GM21447 (cell line): ENCODE results near the gene BCR.

ENCODE experiments used
- ATAC-seq: cut with Tn5 transposase; IDR thresholded peaks from one replicate; pipeline ENCODE4 v1.9.1; 2021; ENCODE audit not compliant: unreplicated experiment

Gene BCR

DNA sequence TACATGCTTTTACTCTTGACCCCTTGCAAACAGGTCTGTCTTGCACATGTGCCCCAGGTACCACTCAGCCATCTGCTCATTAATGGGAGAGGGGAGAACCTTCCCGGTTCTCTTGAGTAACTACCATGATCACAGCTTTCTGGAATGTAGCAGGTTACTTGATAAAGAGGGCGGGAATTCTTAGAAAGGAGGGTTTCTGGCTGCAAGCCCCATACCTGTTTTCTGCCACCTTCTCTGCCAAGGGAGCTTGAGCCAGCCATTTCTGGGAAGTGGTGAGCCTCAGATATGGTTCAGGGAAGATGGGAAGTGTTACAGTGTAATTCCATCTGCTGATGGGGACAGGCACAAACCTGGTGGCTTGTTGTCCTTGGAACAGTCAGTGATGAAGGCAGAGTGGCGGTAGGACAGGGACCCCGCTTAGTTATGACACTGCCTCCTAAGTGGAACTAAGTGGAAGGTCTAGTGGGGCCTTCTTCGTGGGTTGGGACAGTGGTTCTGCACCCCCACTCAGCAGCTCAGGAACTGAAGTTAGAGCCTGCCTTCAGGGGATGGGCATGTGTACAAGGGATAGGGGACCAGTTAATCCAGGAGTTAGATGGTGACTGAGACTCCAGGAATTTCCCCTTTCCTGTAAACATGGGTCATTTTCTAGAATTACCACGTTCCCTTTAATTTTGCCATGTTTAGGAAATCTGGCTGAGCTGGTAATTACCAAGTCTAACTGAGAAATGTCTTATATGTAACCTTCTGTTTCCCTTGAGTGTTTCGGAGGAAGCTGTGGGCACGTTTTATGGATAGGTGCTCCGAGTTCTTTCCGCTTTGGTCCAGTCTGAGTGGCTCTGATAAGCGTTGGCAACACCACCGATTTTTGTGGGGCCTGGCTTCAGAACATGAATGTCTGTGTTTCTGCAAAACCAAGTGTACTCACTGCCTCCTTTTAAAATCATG is 35.3 kb downstream of the BCR start:
- ATAC-seq, result no peak

DNA sequence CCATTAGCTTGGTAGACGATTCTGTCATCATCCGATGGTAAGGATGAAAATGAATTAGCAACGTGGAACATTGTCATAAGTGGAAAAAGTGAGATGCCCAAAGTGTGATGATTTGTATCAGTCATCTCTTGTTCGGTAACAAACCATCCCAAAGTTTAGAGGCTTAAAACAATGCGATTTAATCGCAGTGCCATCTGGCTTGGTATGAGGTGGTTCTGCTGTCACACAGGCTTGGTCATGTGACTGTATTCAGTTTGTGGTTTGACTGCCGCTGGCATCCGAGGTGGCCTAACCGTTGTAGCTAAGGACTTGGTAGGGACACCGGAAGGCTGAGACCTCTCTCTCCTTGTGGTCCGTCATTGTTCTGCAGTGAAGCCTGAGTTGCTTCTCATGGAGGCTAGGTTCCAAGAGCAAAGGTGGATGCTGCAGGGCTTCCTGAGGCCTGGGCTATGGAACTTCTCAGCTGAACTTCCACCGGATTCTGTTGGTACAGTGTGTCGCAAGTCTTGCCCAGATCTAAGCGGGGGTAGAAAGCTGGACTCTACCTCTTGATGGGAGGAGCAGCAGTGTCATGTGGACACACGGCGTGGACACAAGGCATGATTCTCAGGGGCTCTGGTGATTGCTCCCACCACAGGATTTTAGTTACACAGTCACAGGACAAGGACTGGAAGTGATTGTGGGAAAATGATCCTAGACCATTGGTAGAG is 36.3 kb downstream of the BCR start:
- ATAC-seq, result no peak

DNA sequence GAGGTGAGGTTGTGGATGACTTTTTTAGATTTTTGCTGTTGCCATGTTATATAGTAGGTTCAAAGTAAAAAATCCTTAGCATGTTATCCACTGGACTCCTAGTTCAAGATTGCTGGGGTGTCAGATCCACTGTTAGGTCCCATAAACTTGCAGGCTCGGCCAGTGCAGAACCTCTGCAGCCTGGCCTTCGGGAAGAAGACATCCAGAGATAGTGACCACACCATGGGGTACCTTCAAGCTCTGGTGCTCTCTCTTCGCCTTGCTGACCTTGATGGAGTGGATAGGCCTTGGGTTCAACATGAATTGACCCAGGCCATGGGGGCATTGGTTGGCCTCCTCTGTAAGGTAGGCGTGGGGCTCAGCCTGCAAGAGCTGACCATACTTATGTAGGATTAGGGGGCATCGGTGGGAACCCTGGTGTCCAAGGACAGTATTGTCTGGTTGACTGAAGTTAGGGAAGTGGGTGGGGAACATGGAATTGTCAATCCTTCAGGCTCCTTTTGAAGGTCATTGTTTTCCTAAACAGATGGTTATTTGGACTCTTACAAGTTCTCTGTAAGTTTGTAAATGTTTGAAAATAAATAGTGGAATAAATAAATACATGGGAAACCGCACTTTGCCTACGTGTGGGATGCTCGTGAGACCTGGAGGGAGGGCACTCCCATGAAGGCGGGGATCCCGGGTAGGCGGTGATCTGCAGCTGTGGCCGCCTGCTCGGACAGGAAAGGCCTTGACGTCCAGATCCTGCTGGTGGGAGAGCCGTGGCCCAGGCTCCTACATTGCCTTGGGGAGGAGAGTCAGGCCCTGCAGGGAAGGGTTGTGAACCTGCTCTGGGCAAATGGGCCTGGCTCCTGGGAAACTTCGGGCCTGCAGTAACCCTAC is 37.1 kb downstream of the BCR start:
- ATAC-seq, result no peak

DNA sequence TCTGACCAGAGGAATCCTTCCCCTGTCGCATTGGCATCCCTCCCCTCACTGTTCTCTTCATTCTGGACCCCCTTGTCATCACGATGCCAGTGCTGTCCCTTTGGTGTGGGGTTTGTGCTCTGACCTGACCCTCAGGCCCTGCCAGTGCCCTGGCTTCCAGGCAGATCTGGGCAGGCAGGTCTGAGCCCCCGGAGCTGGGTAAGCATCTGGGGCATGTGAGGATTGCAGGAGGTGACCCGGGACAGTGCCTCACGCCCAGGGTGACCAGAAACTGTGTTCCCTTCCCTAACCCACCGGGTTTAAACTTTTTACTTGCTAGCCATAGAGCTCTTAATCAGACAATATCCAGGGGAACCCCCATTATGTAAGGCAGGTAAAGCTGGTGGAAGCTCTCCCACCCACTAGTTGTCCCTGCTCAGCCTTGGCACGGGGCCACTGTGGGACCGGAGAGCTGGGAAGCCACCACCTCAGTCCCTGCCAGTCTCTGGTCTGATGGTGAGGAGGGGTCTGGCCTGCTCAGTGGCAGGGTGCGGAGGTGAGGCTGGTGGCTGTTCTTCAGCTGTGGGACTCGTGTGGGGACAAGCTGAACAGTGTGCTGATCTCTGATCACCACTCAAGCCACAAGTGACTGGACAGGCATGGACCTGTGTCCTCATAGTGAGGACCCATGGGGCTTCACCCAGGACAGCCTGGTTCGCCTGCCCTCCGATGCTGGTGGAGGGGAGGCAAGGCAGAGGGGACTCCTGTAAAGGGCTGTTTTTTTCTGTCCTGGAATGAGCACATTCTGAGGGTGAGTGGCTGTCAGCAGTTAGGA is 38.0 kb downstream of the BCR start:
- no peak for ATAC-seq

DNA sequence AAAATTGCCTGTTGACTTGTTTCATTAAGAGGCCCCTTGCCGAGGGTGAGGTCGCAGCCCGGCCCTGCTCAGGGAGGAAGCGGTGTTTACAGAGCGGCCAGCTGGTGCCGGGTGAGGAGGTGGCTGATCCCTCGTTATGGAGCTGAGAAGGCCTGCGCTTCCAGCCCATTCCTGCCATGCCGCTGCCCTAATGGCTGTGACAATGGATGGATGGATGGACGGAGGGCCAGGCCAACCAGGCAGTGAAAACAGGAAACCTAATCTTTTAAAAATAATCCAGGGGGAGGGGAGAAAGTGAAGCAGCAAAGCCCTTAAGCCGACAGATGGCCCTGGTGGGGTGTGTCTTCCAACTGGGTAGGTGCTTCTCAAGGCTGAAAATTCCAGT is 38.5 kb downstream of the BCR start:
- ATAC-seq, result no peak

DNA sequence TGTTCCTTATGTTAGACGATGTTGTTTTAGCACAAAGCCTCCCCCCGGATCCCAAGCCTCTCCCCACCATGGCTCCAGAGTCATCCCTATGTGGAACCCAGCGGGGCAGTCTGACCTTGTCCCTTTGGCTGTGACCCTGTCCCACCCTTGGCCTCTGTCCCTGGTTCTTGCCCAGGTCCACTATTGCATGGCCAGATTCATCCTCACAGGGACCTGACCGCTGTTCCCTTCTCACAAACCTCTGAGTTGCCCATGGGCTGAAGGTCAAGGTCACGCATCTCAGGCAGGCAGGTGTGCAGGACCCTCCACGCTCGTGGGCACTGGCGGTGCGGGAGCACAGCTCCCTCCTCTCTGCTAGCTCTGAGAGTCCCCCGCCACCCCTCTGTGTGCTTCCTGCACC is 39.0 kb downstream of the BCR start:
- no peak for ATAC-seq

DNA sequence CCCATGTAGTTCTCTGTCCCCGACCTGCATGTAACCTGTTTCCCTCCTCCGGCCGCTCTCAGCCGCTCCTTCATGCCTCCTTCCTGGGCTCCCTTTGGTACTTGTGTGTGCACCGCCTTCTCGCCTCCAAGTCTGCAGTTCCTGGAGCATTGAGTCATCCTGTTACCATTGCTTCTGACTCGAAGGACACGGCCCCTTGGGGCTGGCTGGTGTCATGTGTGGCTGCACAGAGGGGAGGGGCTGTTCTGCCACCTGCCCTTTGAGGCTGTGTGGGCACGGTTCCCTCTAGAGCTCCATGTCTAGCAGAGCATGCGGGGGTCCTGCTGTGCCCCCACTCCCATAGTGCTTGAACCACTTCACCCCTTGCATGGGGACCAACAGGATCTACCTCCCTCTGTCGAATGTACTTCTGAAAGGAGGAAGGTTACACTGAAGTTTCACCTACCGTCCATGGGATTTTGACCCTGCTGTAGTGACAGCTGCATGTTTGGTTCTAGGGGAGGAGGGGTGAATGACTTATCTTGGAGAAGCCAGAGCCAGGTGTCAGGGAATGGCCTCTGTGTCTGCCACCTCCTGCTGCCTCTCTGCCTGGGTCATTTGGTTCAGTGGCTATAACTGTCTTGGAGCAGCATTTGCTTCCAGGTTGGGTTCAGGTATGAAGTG is 39.6 kb downstream of the BCR start:
- no peak for ATAC-seq

DNA sequence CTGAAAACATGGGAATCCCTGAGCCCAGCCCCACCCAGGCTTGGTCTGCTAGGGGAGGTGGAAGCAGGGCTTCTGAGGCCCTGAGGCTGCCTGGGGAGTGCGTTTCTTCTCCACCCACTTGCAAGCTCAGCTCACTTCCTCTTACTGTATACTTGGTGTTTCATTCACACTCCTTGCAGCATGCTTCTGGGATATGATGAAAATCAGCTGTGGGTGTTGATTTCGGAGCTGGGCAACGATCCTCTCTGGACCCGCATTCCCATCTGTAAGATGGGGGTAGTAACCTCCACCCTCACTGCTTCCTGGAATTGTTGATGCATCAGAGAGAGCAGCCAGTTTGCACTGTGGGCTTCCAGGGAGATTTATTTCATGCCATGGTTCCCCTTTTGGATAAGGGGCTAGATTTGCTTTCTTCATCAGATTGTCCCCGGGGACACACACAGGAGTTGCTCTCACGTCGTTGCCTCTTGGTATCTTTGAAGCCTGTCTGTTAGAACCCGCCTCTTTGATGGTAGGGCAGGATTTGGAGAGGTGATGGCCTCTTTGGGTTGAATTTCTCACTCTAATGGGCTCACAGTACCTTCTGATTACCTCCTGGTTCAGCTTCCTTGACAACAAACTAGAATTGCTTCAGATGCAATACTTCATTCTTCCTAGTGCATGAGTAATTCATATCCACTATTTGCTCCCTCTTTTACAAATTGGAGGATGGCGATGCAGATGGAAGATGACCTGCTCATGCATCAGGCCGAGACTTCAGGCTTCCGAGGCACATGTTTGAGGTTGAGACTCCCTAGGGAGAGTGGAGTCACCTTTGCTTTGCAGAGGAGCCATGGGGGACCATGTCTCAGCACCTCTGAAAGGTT is 40.4 kb downstream of the BCR start:
- no peak for ATAC-seq

DNA sequence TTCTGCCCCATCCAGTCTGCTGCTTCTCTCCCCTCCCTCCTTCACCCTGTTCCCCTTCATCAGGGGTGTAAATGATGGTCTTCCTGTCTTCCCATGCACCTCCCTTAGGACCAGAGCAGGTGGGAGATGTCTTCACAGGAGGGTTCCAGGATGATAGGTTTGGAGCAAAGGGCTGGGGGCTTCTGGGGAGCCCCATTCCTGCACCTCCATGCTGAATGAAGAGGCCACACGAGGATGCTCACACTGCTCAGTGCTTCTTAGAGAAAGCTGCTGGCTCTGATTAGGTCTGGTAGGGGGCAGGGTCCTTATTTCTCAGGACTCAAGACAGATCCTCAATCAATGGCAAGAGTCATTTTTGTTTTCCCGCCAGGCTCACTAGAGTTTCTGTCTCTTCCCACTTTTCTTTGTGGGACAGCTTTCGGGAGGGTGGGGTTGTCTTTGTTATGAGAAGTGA is 41.1 kb downstream of the BCR start:
- ATAC-seq, result no peak

DNA sequence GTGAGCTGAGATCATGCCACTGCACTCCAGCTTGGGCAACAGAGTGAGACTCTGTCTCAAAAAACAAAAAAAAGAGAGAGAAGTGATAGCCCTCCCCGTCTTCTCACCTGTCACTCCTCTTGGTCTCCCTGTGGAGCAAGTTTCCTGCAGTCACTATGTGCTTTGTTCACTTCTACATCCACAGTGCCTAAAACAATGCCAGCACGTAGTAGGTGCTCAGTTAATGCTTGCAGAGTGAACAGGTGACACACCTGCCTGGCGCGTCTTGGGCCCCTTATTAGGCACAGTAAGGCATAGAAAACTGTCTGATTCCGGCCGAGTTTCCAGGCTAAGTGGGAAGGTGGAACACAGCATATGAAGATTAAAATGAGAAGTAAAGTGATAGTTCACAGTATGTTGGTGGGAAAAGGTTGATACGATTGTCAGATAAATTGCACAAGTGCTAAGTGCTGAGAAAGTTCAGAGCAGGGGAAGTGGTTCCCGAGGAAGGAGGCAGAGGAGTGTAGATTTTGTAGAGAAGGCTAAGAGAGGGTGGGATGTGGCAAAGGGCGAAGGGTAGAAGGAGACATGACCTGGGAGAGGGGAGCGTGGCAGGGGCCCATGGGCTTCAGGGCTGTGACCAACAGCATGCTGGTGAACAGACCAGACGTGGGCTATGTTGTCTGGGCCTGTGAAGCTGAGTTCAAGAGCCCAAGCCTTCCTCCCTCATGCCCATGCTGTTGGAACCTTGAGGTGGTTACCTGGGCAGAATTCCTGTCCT is 41.9 kb downstream of the BCR start:
- ATAC-seq, result no peak

DNA sequence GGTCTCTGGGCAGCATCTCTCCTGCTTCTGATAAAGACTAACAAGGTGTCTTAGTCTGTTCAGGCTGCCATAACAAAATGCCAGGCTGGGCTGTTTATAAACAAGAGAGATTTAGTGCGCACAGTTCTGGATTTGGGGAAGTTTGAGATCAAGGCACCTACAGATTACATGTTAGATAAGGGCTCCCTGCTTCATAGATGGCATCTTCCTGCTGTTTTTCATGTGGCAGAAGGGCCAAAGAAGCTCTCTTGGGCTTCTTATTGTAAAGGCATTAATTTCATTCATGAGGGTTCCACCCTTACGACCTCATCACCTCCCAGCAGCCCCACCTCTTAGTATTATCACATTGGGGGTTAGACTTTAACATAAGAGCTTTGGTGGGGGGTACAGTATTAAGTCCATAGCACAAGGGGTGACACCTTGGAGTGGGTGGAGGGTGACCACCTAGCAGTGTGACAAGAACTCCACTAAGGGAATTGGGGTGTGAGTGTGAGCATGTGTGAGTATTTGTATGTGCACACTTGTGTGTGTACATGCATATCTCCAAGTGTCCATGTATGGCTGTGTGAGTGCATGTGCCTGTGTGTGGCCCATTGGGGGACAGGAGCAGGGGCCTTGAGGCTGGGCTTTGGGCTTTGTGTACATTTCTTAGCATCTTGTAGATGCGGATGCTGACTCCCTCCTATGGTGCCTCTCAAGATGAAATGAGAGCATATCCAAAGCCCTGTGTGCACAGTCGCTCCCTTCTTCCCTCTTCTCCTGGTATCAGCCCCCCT is 42.7 kb downstream of the BCR start:
- no peak for ATAC-seq

DNA sequence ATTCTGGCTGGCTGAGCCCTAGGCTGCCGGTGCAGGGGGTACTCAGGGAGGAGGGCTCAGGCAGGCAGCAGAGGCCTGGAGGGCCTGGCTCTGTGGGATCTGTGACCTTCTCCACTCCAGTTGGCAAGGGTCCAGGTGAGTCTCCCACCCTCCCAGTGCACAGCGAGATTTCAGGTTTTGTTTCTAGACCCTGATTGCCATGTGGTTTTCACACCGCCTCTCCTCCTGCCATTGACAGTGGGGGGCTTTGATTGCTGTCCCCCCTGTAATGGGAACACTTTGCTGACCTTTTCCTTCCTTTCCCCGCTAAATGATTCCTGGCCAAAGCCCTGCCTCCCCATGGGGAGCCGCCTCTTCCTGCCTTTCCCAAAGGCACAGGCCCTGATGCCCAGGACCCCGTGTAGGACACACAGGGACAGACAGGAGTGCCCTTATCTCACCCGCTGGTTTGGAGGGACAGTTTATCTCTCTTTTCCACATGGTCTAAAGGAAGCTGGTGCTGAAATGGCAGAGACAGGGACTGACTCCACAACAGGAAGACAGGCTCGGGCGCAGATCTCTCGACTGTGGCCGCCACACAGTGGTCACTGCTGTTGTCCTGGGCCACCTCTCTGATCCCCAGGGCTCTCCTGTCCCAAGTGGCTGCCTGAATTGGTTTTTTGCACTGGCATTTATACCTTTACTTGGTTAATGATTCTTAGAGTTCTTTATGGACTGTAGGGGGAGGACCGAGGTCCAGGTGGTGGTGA is 43.4 kb downstream of the BCR start:
- ATAC-seq, result no peak

DNA sequence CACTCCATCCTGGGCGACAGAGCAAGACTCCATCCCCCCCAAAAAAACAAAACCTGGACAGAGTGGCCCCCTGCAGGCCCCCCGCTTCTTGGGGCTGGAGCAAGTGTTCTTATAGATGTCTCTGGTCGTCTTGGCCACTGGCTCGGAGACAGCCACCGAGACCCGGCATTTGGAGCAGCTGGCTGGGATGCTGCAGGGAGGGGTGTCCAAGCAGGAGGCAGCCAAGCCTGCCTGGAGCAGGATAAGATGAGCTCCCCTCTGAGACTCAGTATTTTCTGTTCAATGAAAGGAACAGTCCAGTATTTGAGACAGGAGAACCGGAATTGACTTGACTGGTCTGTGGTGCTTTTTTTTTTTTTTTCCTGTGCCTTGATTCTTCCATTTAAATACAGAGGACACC is 44.5 kb downstream of the BCR start:
- no peak for ATAC-seq

DNA sequence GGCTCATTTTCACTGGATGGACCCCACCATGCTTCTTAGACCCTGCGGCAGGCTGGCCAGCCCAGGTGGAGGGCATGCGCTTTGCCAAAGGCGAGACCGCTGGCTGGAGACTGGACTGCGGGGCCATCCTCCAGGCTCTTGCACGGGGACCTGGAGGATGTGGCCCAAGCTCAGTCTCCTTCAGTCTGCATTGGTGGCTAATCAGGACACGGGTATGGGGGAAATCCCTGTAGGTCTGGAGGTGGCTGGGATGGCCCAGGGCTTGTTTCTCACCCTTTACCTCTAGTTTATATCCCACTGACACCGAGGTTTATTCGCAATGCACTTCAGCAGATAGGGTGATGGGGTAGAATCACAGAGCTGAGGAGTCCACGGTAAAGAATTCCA is 45.0 kb downstream of the BCR start:
- ATAC-seq, result no peak

DNA sequence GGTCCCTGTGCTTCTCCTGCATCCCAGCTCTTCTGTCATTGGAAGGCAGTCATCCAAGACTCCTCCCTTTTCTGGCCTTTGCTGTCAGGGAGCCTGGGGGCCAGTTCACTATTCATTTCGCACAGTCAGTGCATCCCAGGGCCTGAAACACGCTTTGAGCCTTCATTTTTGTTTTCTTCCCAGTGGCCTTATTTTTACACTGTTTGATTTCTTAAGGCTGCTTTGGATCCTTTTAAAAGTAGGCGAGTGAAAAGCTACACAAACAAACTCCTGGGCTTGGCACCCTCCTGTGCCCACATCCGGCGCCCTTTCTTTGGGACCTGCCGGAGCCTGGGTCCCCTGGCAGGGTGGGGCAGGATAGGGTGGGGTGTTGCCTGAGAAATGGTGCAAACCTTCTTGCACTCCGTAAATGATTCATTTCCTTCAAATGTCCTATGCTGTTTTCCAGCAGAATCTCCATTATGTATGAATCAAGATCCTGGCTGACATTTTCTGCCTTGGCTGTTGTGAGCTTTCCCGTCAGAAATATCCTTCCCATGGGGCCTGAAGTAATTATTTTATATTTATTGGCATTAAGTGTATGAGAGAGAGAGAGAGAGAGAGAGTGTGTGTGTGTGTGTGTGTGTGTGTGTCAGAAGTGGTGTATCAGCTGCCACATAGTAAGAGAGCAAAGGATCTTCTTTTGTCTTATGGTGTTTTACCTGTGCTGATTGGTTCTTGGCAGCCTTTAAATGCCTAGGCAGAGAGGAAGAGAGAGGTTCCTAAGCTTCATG is 45.6 kb downstream of the BCR start:
- no peak for ATAC-seq

DNA sequence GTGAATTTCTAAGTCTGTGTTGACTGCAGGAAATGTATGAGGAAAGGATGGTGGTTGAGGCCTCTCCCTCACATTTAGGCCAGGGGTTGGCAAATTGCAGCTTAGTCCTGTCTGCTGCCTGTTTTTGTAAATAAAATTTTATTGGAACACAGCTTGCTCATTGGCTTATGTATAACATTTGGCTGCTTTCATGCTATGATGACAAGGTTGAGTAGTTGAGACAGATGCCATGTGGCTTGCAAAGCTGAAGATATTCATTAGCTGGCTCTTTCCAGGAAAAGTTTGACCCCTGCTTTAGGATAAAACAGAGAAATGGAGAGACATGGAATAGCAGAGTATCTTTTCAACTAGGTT is 46.2 kb downstream of the BCR start:
- ATAC-seq, result no peak
